GM10847 (cell line): ENCODE data around the gene LARGE2.

Experiments
- POLR2A ChIP-seq: IDR thresholded peaks from 2 replicates; pipeline ENCODE4 v1.6.1; 2011; ENCODE audit not compliant: insufficient read length; ENCODE audit errors: extremely low read depth

The LARGE2 gene

DNA sequence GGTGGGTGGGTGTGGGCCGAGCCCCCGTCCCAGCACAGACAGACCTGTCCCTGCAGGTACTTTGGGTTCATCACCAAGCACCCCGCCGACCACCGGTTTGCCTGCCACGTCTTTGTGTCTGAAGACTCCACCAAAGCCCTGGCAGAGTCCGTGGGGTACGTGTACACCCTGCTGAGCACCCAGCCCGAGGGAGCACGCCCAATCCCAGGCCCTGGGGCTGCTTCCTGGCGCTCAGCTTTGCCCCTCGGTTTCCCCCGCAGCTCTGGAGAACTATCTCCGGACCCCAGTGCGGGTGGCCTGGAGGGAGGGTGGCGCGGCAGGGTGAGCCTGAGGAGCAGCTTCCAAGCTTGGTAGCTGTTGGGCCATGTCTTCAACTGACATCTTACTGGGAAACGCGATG, 17.4 kb upstream of the LARGE2 start:
- no peak for TF ChIP-seq POLR2A

DNA sequence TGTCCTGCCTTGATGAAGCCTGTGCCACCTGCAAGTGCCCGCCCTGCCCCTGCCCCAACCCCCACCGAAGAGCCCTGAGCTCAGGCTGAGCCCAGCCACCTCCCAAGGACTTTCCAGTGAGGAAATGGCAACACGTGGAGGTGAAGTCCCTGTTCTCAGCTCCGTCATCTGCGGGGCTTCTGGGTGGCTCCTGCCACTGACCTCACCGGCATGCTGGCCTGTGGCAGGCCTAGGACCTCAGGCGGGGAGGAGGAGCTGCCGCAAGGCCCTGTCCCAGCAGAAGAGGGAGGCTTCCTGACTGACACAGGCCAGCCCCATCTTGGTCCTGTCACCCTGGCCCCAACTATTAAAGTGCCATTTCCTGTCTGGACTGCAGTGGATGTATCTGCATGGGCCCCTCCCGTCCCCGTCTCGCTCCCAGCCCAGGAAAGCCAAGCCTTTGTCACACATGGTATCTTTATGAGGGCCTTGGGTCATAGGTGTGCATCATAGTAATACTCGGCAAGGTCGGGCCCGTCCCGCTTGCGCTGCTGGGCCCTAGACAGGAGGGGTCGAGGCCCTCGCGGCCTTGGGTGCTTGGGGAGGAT, 16.3 kb upstream of the LARGE2 start:
- TF ChIP-seq POLR2A, result no peak

DNA sequence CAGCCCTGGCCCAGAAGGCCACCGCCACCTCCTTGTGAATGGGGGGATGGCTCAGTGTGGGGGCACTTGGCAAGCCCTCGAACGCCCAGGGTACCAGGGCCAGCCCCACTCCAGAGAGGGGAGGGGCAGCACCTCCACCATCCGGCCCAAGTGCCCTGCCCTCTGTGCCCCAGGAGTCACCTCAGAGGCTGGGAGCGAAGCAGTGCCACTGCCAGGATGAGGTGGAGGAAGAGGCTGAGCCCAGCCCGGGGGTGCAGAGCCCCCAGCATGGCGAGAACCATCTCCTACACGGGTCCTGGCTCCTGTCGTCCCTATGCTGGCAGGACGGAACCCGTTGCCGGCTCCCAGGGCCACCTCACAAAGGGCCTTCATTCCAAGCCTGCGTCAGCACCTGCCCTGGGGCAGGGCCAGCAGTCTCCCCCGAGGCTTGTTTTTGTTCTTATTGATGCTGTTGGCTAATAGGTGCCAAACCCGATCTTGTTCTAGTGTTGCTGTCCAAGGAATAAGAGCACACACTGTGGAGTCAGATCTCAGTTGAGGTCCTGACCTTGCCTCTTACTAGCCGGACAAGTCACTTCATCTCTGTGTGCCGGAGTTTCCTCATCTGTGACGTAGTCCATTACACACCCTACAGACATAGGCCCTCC, 15.4 kb upstream of the LARGE2 start, which contains the start of gene FREY1:
TSS of gene FREY1 (minus strand) at position 307 of the 647 bp plus-strand sequence. CDS start at position 281, 26 bp downstream.
- no peak for TF ChIP-seq POLR2A

DNA sequence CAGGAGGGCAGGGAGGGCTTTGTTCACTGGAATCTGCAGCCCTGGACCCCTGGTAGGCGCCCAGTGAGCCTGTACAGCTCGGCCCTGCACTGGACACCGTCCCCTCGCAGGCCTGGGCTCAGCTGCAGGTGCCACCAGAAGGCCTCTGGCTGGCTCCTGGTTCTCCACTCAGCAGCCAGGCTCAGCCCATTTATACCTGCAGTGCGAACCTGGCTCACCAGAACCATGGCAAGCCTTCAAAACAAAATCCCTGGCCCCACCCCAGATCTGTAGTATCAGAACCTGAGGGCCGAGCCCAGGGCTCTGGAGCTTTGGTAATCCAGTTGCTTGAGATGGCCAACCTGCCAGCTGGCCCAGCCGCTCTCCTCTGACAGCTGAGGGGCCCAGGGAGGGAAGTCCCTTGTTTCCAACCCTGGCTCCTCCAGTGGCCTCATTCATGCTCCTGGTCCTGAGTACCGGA, 14.5 kb upstream of the LARGE2 start:
- TF ChIP-seq POLR2A, result no peak

DNA sequence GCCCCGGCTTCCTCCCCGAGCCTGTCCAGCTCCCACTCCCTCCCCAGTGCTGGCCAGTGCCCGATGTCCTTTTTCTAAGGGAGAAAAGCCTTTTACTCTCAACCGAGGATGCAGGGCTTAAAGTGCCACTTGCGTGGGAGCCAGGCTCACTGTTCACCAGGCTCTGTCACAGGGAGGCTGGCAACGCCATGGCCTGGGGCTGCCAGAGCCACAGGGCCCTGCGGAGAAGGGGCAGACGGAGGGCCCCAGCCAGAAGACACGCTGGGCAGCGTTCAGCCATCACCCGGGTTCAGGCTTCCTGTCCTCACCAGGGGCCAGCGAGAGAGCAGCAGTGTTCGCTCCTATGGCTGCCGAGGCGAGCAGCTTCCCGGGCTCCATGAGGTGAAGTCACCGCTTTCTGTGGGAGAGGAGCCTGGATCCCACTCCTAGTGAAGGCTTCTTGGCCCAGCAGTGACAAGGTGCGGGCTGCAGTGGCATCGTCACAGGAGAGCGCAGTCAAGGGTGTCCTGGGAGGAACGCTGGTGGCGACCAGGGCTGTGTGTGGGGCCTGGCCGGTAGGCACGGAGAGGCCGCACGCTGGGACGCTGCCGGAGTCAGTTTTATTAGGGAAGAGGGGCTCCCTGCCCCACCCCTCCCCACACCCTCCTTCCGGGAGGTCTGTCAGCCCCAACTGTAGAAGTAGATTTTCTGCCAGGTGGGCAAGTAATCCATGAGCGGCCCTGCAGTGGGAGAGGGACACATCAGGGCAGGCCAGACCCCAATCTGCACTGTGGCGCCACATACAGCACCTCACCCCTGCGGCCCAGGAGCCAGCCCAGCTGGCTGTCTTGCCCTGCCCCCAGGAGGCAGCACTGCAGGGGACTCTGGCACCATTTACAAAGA, 12.6 kb upstream of the LARGE2 start:
- no peak for TF ChIP-seq POLR2A

DNA sequence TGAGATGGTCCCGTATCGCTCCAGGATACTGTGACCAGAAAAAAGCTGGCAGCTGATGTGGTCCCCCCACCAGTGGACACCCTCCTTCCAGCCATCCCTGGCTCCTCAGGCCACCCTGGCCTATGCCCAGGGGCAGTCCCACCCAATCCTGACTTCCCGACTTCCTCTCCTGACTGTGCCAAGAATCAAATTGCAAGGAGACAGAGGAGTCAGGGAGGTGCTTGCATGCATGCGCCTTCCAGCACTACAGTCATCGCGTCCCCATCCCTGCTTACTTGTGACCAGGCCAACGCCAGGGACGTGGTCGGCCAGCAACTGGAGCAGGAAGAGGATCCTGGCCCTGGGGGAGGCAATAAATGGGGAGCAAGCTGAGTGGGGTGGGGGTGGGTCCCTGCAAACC, 11.8 kb upstream of the LARGE2 start:
- TF ChIP-seq POLR2A, result no peak

DNA sequence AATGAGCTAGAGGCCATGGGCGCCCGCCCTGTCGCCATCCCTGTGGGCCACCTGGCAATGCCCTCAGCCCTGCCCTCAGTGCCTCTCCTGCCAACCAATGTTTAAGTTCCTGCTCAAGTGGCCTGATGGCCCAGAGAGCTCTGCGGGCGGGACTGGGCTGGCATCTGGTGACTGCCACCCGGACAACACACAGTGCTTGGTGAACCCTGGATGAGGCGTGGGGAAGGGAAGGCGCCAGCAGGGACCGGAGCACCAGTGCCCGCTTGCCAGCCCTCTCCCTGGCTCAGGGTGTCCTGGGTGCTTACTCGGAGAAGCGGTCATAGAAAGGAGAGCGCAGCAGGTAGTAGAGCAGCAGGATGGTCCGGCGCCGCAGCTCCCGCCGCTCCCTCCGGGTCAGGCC, 8.9 kb upstream of the LARGE2 start:
- no peak for TF ChIP-seq POLR2A

DNA sequence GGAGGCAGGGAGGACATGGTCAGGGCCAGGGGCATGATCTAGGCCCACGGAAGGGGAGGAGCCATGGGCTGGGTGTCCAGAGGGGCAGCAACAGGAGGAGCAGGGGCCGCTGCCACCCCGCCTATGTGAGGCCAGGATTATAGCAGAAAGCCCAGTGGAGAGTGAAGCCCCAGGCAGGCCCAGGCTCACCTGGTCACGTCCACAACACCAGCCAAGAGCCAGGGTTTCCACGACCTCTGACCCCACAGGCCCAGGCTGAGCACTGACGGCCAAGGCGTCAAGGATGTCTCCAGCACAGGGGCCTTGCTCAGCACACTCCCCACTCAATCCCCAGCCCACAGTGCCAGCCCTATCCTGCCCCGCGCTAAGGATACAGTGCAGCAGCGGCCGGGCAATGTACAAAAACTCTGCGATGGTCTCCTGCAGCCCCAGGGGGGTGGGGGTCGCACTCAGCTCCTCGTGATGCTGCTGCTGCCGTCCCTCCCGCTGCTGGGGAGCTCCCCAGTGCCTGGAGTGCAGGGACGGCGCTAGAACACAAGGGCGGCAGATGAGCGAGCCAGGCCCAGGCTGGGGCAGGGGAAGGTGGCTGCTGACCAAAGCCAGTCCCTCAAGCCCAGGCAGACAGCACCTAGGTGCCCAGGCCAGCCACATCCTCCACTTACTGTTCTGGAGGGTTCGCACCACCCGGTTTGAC, 8.4 kb upstream of the LARGE2 start:
- TF ChIP-seq POLR2A, result no peak

DNA sequence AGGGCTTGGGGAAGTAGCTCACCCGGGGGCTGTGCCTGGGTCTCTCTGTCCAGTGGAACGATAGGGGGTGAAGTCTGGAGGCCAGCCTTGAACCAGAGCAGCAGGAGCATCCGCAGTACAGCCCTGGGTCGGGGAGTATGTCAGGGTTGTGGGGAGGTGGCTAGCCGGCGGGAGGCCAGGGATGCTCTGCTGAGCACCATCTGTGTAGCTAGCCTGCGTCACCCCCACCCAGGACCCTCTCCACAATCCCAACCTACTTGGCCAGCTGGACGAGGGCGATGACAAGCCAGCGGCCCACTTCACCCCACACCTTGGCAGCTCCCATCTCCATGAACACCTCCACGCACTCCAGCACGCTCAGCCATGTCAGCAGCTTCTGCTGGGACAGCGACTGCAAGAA, 7.0 kb upstream of the LARGE2 start:
- no peak for TF ChIP-seq POLR2A

DNA sequence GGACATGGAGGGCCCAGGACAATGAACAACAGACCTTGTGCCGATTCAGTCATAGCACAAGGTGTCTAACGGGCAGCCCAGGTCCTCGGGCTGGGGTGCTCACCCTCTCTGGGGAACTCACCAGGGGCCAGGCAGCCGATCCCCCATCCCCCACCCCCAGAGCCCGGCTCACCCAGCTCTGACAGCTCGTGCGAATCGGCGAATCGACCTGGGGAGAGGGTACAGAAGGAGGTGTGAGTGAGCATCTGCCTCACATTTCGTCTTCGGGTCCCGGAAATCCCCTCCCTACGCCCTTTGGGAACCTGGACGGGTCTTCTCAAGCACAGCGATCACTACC, 5.2 kb upstream of the LARGE2 start:
- TF ChIP-seq POLR2A, result no peak

DNA sequence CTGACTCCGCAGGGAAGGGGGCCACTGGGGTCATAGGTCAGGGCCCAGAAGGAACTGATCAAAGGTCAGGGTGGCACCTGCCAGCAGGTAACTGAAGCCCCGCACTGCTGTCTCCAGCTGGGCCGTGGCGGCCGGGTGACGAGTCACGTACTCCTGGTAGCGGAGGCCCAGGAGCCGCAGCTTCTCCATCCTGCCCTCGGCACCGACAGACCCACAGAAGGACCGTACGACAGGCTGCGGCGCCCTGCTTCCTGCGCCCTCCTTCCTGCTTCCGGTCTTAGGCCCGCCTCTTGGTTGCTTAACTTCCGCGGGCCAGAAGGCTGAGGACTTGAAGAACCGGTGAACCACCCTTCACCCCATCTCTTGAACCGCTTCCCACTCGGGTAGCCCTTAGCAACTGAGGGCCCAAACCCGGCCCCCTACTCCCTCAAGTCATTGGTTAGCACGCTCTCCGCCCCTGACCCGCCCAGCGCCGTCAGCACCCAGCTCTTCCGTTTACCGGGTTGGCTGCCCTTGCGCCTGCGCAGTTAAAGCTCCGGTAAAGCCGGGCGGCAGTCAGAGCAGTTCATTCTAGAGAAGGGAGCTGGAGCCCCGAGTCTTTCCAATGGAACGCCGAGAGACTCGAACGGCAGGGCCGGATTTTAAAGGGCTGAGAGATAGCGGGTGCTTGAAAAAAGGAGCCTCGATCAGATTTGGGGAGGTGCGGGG, 4.7 kb upstream of the LARGE2 start, which contains the start of gene PEX16:
TSS of gene PEX16 (minus strand) at position 255 of the 708 bp plus-strand sequence. CDS start at position 189, 66 bp downstream.
- TF ChIP-seq POLR2A, result peak; percentile 84

DNA sequence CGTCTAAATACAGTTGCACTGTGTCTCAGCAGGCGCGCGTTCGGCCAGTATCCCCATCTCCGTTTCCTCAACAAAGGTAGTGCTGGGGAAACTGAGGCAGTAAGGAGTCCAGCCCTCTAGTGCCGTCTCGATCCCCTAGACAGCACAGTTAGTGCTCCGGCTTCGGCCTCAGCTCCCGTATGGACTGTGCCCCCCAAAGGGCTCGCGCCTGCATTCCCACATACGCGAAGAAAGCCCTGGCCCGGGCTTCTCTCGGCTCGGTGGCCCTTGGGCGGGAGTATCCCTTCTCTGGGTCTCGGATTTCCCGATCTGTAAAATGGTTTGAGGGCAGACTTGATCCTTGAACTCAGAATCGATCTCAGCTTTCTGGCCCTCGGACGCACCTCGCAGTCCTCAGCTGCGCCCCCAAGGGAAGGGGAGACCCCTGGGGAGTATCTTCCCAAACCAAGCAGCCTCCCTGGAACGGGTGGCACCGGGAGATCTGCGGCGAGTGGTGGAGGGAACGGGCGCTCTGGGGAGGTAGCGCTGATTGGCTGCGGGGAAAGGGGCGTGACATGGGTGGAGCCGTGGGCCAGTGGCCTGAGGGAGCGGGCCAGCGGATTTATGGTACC, 4.0 kb upstream of the LARGE2 start:
- peak; percentile 31 for TF ChIP-seq POLR2A

DNA sequence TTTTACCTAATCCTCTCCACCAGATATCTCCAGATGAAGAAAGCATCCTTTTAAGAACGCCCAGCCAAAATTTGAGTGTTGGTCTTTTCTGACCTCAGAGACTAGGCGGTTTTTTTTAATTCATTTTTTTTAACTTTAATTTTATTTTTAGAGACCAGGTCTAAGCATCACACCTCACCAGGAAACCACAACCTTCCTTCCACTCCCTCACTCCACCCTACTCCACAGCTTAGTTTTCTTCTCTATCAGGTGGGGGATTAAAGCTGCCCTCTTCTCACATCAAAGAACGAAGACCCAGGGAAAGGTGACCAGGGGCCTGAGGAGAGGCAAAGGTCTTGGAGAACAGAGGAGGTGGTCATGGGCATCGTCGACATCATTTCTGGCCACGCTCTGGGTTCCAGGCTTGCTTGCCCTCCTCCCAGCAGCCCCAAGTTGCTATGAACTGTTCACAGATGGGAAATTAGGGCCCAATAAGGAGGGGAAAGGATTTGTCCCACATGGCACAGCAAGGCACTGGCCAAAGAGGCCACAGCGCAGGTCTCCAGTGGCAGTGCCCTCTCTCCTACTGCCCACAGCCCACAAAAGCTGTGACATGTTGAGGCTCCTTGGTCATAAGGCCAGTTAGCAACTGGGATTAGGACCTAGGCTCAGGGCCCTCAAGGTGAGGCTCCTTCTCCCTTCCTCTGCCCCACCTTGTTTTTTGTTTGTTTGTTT, 3.3 kb upstream of the LARGE2 start:
- TF ChIP-seq POLR2A, result no peak

DNA sequence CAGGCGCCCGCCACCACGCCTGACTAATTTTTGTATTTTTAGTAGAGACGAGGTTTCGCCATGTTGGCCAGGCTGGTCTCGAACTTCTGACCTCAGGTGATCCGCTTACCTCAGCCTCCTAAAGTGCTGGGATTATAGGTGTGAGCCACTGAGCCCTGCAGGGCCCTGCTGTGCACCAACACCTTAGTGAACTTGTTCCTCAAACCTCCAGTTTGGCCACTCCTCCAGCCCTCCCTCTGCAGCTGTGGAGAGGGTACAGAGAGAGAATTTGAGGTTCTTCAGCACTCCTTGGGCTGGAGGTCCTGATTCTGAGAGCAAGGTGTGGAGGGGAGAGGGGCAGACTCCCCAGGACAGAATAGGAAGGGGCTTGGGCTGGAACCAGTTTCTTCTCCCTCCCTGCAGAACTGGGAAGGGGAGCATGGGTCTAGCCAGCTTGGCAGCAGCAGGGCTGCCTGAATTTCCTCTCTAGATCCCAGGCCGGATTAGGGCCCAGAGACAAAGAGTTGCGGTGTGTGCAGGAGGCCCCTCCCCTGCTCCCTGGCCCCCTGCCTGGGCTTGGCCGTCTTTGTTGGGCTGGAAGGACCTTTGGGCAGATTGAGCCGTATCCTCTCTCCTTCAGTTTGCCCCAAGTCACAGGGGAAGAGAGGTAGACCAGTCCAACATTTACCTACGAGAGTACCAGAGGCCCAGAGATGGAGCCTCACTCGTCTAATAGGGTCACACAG, 2.5 kb upstream of the LARGE2 start:
- no peak for TF ChIP-seq POLR2A
